Endothelial cell of umbilical vein (primary cell): ENCODE data around the gene HDHD5. TPM values are rescaled to one million over a fixed set of nuclear protein-coding genes. Genes with fewer than 3 reads are reported as not detected.

Experiments
- BruUV-seq: library from RNA; stranded (reverse); fragments of 400-500 nt; replicated peaks from 2 replicates; lab custom pipeline; 2021; lab: Mats Ljungman, UMichigan
- CTCF ChIA-PET: fragments of 300-600, 350-600 bp; sonication (Branson Sonifier 250); formaldehyde crosslinking; loops from one replicate; lab custom pipeline; 2021; ENCODE audit warnings: antibody characterized with exemption, inconsistent platforms; lab: Charles Lee
- POLR2A ChIA-PET: fragments of 300-600, 350-600 bp; sonication (Branson Sonifier 250); formaldehyde crosslinking; loops from one replicate; lab custom pipeline; 2021; ENCODE audit warnings: antibody characterized with exemption, inconsistent platforms; lab: Charles Lee
- DNase-seq: peaks from one replicate; pipeline ENCODE4 v3.0.0-alpha.2; 2011; ENCODE audit warnings: low read depth, low spot score
- FAIRE-seq: peaks from 2 replicates; lab custom pipeline; 2011; peaks lifted over from hg19 to GRCh38; lab: Jason Lieb, UNC
- H2AFZ ChIP-seq: 2 replicates; pipeline ENCODE4 v1.6.0; 2012; ENCODE audit warnings: low read depth, low read length, control low read depth, inconsistent platforms
- H3K27ac ChIP-seq: 2 replicates; pipeline ENCODE4 v1.5.1; 2011; ENCODE audit warnings: low read depth, mild to moderate bottlenecking, control low read depth, low read length, moderate library complexity; ENCODE audit not compliant: insufficient read depth
- H3K27me3 ChIP-seq, 2 experiments: 2 replicates each; pipeline versions ENCODE4 v1.6.0 to v1.6.1; 2011; ENCODE audit warnings: low read length in 2 of 2, mixed read lengths in 1 of 2; ENCODE audit not compliant: control insufficient read depth in 2 of 2, insufficient read depth in 2 of 2
- H3K36me3 ChIP-seq, 2 experiments: 2 replicates in 1 of 2; 3 replicates in 1 of 2; pipeline ENCODE4 v1.5.1; 2011; ENCODE audit warnings: low read length in 2 of 2, mild to moderate bottlenecking in 1 of 2, moderate library complexity in 1 of 2; ENCODE audit not compliant: control insufficient read depth in 2 of 2, insufficient read depth in 2 of 2; ENCODE audit errors: extremely low read depth in 1 of 2
- H3K4me1 ChIP-seq: 3 replicates; pipeline ENCODE4 v1.5.1; 2011; ENCODE audit warnings: mild to moderate bottlenecking, low read length; ENCODE audit not compliant: control insufficient read depth, insufficient read depth; ENCODE audit errors: extremely low read depth
- H3K4me2 ChIP-seq: 2 replicates; pipeline ENCODE4 v1.6.1; 2011; ENCODE audit warnings: low read length, control low read depth, mixed read lengths; ENCODE audit not compliant: insufficient read depth
- H3K4me3 ChIP-seq, 3 experiments: fragments of 200-600 bp in 1 of 3; sonication (generic), shearing (Covaris generic) in 1 of 3; replicated peaks in 1 of 3; 2 replicates each; pipeline ENCODE4 v1.5.1; 2011 to 2016; ENCODE audit warnings: control low read depth in 3 of 3, low read length in 3 of 3, mild to moderate bottlenecking in 2 of 3, inconsistent platforms in 1 of 3, low read depth in 1 of 3, moderate library complexity in 1 of 3; ENCODE audit not compliant: insufficient read depth in 1 of 3
- H3K79me2 ChIP-seq: 2 replicates; pipeline ENCODE4 v1.6.0; 2012; ENCODE audit warnings: low read length, inconsistent platforms; ENCODE audit not compliant: control insufficient read depth, insufficient read depth
- H3K9ac ChIP-seq: replicated peaks from 2 replicates; pipeline ENCODE3; 2011; ENCODE audit warnings: low read length, control low read depth; ENCODE audit not compliant: insufficient read depth; ENCODE audit errors: extremely low read depth
- H3K9me1 ChIP-seq: replicated peaks from 3 replicates; pipeline ENCODE4 v1.6.0; 2011; ENCODE audit warnings: mild to moderate bottlenecking, low read length; ENCODE audit not compliant: control insufficient read depth, insufficient read depth; ENCODE audit errors: extremely low read depth
- H3K9me3 ChIP-seq: replicated peaks from 2 replicates; pipeline ENCODE4 v1.5.1; 2012; ENCODE audit warnings: low read length, inconsistent platforms; ENCODE audit not compliant: control insufficient read depth, insufficient read depth
- H4K20me1 ChIP-seq: replicated peaks from 2 replicates; pipeline ENCODE3; 2011; ENCODE audit warnings: mild to moderate bottlenecking, low read length; ENCODE audit not compliant: control insufficient read depth, insufficient read depth; ENCODE audit errors: extremely low read depth
- EZH2 ChIP-seq: IDR thresholded peaks from 2 replicates; pipeline ENCODE4 v1.6.1; 2012; ENCODE audit warnings: borderline replicate concordance, low read depth, mild to moderate bottlenecking, moderate library complexity, low read length, inconsistent platforms; ENCODE audit not compliant: severe bottlenecking
- FOS ChIP-seq: IDR thresholded peaks from 2 replicates; pipeline ENCODE4 v1.6.1; 2011; ENCODE audit warnings: mild to moderate bottlenecking, low read length, moderate library complexity, borderline replicate concordance; ENCODE audit not compliant: insufficient read depth
- GATA2 ChIP-seq: IDR thresholded peaks from 2 replicates; pipeline ENCODE4 v1.7.0; 2011; ENCODE audit warnings: low read depth, mild to moderate bottlenecking, moderate library complexity, mixed read lengths, low read length; ENCODE audit not compliant: insufficient read length, insufficient read depth
- JUN ChIP-seq: IDR thresholded peaks from 2 replicates; pipeline ENCODE4 v1.6.1; 2011; ENCODE audit warnings: borderline replicate concordance, low read depth; ENCODE audit not compliant: insufficient read length, insufficient read depth
- MYC ChIP-seq: IDR thresholded peaks from one replicate; pipeline ENCODE4 v1.6.1; 2011; ENCODE audit warnings: mild to moderate bottlenecking, low read depth, low read length
- POLR2A ChIP-seq: IDR thresholded peaks from 2 replicates; pipeline ENCODE4 v1.6.1; 2012; ENCODE audit warnings: low read depth, mild to moderate bottlenecking, control low read depth, low read length
- POLR2AphosphoS5 ChIP-seq: IDR thresholded peaks from 2 replicates; pipeline ENCODE4 v1.6.1; 2012; ENCODE audit warnings: low read depth, mild to moderate bottlenecking, control low read depth, low read length, moderate library complexity; ENCODE audit not compliant: insufficient read depth
- dilution Hi-C: fragments of 300-500 bp; cut with MboI; formaldehyde crosslinking; loops from one replicate; pipeline ENCODE4 v1.15.0; 2019; ENCODE audit warnings: low sequenced_read_pairs; ENCODE audit not compliant: extremely low pct_ligation_motif_present
- intact Hi-C: fragments of 100-400 bp; cut with micrococcal nuclease; formaldehyde crosslinking; loops from one replicate; pipeline ENCODE4 v1.10.0; 2022
- polyA plus RNA-seq, 4 experiments: library from polyadenylated mRNA; depleted of rRNA in 3 of 4; stranded (reverse) in 3 of 4; unstranded in 1 of 4; fragments of >200 nt; gene quantifications; 2 replicates each; pipeline versions ENCODE4 v1.2.1 to v1.2.3, GENCODE V29; 2011 to 2012; ENCODE audit warnings: missing spikeins in 1 of 4
- total RNA-seq: library from RNA; stranded (reverse); gene quantifications from 2 replicates; pipeline ENCODE4 v1.2.3, GENCODE V29; 2021
- TF ChIP-seq, protein P1 (sequence below), 2 donors: IDR thresholded peaks; 1 replicate in 1 of 2; 2 replicates in 1 of 2; pipeline ENCODE4 v1.5.1; 2011; ENCODE audit warnings: low read length in 2 of 2, mild to moderate bottlenecking in 2 of 2, moderate library complexity in 2 of 2, control low read depth in 1 of 2, inconsistent platforms in 1 of 2, low read depth in 1 of 2; ENCODE audit not compliant: insufficient read depth in 1 of 2; ENCODE audit errors: extremely low read depth in 1 of 2
- TF ChIP-seq, protein P2 (sequence below): IDR thresholded peaks from 2 replicates; pipeline ENCODE4 v1.6.1; 2011; ENCODE audit not compliant: insufficient read depth, insufficient read length

HDHD5 gene
- total and polyA plus RNA-seq, 2 donors (not counting 3 experiments of a cell fraction or from before 2014, with no cell fraction given), result 28.1 to 54.1 TPM

DNA sequence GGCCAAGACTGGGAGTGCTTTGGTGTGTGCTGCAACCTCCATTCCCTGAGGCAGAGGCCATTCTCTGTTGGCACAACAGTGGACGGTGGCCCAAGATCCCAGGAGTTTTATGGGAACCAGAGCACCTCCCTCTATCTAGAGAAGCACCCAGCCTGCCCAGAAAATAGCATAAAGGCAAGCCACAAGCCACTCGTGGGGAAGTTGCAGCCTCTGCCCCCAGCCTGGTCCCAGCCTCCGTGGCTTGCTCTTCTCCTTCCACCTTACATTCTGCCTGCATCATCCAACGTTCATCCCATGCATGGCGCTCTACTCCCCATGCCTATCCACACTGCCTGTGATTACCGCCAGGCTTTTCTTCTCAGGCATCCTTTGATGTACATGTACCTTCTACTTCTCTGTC is 58.5 kb downstream of the HDHD5 start:
- Histone ChIP-seq H3K9me1 (no peaks in the 10 kb centered on the region), H3K4me1 (no peaks in the 10 kb centered on the region), H3K27me3 (no peaks in the 10 kb centered on the region), H3K4me2 (no peak overlapping the region), H3K4me3 (no peak overlapping the region), H3K27ac (no peak overlapping the region), H2AFZ (no peak overlapping the region), H3K9ac (no peak overlapping the region), H4K20me1 (no peaks in the 10 kb centered on the region), H3K36me3 (peaks cover 5 to 29% of the 10 kb centered on the region in 2 experiments), H3K79me2 (no peaks in the 10 kb centered on the region), H3K9me3 (no peaks in the 10 kb centered on the region)
- dilution Hi-C loops, result no loop called here
- intact Hi-C loops, result no loop called here
- CTCF ChIA-PET, result no interaction called here
- FAIRE-seq (no peak), DNase-seq (no peak)
- POLR2A ChIA-PET, result interaction anchor here (0.6 kb wide), 1 partner anchor 1049 kb away, joined by 10 read pairs; the partner anchor contains the start of gene USP18
- TF ChIP-seq FOS, result no peak
- no peak for TF ChIP-seq GATA2
- TF ChIP-seq, protein P1, sequence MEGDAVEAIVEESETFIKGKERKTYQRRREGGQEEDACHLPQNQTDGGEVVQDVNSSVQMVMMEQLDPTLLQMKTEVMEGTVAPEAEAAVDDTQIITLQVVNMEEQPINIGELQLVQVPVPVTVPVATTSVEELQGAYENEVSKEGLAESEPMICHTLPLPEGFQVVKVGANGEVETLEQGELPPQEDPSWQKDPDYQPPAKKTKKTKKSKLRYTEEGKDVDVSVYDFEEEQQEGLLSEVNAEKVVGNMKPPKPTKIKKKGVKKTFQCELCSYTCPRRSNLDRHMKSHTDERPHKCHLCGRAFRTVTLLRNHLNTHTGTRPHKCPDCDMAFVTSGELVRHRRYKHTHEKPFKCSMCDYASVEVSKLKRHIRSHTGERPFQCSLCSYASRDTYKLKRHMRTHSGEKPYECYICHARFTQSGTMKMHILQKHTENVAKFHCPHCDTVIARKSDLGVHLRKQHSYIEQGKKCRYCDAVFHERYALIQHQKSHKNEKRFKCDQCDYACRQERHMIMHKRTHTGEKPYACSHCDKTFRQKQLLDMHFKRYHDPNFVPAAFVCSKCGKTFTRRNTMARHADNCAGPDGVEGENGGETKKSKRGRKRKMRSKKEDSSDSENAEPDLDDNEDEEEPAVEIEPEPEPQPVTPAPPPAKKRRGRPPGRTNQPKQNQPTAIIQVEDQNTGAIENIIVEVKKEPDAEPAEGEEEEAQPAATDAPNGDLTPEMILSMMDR (IDR thresholded peaks at IDR 0.05; ENCODE audit: extremely low read depth in 1 of 2, insufficient read depth in 1 of 2, low read depth in 1 of 2, low read length in 2 of 2), result no peak
- no TSS peak for BruUV-seq

DNA sequence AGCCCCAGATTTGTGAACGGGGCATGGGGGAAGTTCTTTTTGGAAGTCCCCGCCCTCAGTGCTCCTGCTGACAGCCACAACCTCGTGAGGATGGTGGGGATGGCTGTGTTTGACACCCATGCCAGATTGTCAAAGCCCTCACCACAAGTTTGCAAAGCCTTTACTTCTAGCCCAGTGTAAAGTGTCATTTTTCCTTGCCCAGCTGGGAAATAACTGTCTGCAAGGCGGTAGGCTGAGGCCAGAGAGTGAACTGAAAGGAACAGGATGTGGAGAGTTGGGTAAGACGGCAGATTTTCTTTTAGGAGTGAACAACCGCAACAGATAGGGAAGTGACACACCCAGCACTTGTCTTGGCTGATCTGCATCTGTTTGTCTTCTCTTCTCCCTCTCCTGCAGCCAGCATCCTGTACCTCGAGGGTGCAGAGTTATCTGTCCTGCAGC is 60.7 kb downstream of the HDHD5 start:
- Histone ChIP-seq H3K27me3 (no peaks in the 10 kb centered on the region), H3K79me2 (peaks cover 5% of the 10 kb centered on the region), H2AFZ (no peak overlapping the region), H3K9me1 (no peaks in the 10 kb centered on the region), H3K36me3 (peaks cover 5 to 27% of the 10 kb centered on the region in 2 experiments), H3K27ac (no peak overlapping the region), H3K4me1 (no peaks in the 10 kb centered on the region), H3K9ac (no peak overlapping the region), H4K20me1 (peaks cover 2% of the 10 kb centered on the region), H3K9me3 (no peaks in the 10 kb centered on the region), H3K4me2 (no peak overlapping the region), H3K4me3 (no peak overlapping the region)
- no TSS peak for BruUV-seq
- ChIA-PET CTCF (interaction anchor here (1.3 kb wide), 1 partner anchor 40 kb away, joined by 3 read pairs; no protein-coding TSS in a partner anchor), POLR2A (no interaction called here)
- TF ChIP-seq MYC (no peak), FOS (no peak), JUN (no peak), POLR2AphosphoS5 (no peak), POLR2A (no peak), GATA2 (no peak), EZH2 (no peak)
- TF ChIP-seq, protein P2, sequence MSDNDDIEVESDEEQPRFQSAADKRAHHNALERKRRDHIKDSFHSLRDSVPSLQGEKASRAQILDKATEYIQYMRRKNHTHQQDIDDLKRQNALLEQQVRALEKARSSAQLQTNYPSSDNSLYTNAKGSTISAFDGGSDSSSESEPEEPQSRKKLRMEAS, result no peak
- TF ChIP-seq, protein P1 (IDR thresholded peaks at IDR 0.05; ENCODE audit: extremely low read depth in 1 of 2, insufficient read depth in 1 of 2, low read depth in 1 of 2, low read length in 2 of 2), result no peak
- FAIRE-seq (no peak), DNase-seq (no peak)
- dilution Hi-C loops (no loop called here), intact Hi-C loops (no loop called here)
